ENCODE measurements around the gene HAPSTR1. TPM values are rescaled to one million over a fixed set of nuclear protein-coding genes. Genes with fewer than 3 reads are reported as not detected.
A peak's percentile ranks its signal among the peaks of the same experiment; 100 is the strongest.

The HAPSTR1 gene
- total and polyA plus RNA-seq, 2 experiments from 2014 or later = 9.5 to 66.0 TPM

DNA sequence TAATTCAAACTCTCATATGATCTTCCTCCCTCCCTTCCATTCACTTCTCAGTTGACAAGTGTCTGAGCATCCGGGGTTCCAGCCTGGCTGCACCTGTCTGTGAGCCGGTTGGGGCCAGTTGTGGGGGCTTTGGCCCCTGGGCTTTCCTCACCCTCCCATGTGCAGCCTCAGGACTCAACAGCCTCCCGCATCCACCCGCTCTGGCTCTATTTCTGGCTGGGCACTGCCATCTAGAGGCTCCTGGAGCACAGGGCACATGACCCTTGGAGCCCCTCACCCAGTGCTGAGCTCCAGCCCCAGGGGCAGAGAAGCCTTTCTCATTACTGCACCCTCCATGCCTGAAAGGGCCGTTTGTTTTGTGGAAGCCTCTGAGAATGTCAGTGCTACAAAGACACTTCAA, 43.3 kb downstream of the HAPSTR1 start:
- Histone ChIP-seq H3K4me3 (no peak overlapping the region), H3F3A (replicated peaks; ENCODE audit: low read depth) (0 out of 2 replicates have a peak, but pooled peaks cover 3% of the 10 kb centered on the region), H3K27ac (ENCODE audit: low read depth) (no peak overlapping the region), H2AFZ (no peak overlapping the region), H3K4me1 (ENCODE audit: insufficient read depth) (0 out of 2 replicates have a peak, but pooled peaks cover 7% of the 10 kb centered on the region), H3K36me3 (ENCODE audit: insufficient read depth) (no peaks in the 10 kb centered on the region), H3K79me2 (replicated peaks; ENCODE audit: insufficient read depth) (peaks cover 5% of the 10 kb centered on the region), H3K4me2 (no peak overlapping the region), H4K20me1 (replicated peaks; ENCODE audit: insufficient read depth) (peaks cover 3% of the 10 kb centered on the region; the same call in 1 of the 2 replicates), H3K27me3 (ENCODE audit: insufficient read depth) (no peaks in the 10 kb centered on the region), H3K9me2 (ENCODE audit: insufficient read depth) (no peaks in the 10 kb centered on the region)
- H3K27me3 Mint-ChIP-seq (ENCODE audit: insufficient read depth, low read depth, poor library complexity) = peaks cover 8% of the 10 kb centered on the region
- no peak for TF ChIP-seq NANOG (IDR thresholded peaks at IDR 0.05; ENCODE audit: borderline replicate concordance)
- TF ChIP-seq, protein P1, sequence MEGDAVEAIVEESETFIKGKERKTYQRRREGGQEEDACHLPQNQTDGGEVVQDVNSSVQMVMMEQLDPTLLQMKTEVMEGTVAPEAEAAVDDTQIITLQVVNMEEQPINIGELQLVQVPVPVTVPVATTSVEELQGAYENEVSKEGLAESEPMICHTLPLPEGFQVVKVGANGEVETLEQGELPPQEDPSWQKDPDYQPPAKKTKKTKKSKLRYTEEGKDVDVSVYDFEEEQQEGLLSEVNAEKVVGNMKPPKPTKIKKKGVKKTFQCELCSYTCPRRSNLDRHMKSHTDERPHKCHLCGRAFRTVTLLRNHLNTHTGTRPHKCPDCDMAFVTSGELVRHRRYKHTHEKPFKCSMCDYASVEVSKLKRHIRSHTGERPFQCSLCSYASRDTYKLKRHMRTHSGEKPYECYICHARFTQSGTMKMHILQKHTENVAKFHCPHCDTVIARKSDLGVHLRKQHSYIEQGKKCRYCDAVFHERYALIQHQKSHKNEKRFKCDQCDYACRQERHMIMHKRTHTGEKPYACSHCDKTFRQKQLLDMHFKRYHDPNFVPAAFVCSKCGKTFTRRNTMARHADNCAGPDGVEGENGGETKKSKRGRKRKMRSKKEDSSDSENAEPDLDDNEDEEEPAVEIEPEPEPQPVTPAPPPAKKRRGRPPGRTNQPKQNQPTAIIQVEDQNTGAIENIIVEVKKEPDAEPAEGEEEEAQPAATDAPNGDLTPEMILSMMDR (conservative IDR thresholded peaks at IDR 0.05; ENCODE audit: low read depth in 2 of 2) = peak; percentile 74 to 92
- H3K4me1 Mint-ChIP-seq = peaks cover 19% of the 10 kb centered on the region
- DNase-seq (ENCODE audit: low spot score) (peak; percentile 87), ATAC-seq (peak; percentile 88)
- H3K27ac Mint-ChIP-seq = no peak overlapping the region
- no peaks in the 10 kb centered on the region; the same call in 2 of the 3 replicates for H3K9me3 Mint-ChIP-seq
- peaks cover 4% of the 10 kb centered on the region; the same call in 1 of the 3 replicates for H3K36me3 Mint-ChIP-seq (ENCODE audit: low read depth)
- no peak overlapping the region for H3K4me3 Mint-ChIP-seq

DNA sequence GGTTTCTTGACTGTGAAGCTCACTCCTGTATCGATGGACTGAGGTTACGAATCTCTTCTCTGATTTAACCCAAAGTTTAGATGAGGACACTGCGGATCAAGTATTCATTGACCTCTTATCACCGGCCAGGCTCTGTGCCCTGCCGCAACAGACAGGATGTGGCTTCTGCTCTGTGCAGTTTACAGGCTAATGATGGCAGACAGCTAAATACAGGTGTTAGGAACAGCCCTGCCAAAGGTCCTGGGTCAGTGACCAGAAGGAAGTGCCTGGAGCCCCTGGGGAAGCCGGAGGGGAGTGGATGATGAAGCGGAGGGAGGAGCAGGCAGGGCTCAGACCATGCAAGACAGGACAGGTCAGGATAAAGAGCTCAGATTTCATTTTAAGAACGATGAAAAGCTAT, 44.4 kb downstream of the HAPSTR1 start:
- H3K4me1 Mint-ChIP-seq = peaks cover 19% of the 10 kb centered on the region
- no peak overlapping the region for H3K4me3 Mint-ChIP-seq
- no peak overlapping the region for H3K27ac ChIP-seq (ENCODE audit: low read depth)
- H3K9me3 Mint-ChIP-seq = peaks cover 3% of the 10 kb centered on the region; the same call in 2 of the 3 replicates
- no peak overlapping the region for H3K27ac Mint-ChIP-seq
- no peak overlapping the region for H2AFZ ChIP-seq
- ATAC-seq (no peak), DNase-seq (ENCODE audit: low spot score) (no peak)
- peaks cover 3% of the 10 kb centered on the region for H3K79me2 ChIP-seq (replicated peaks; ENCODE audit: insufficient read depth)
- H3K4me3 ChIP-seq = no peak overlapping the region
- 0 out of 2 replicates have a peak, but pooled peaks cover 7% of the 10 kb centered on the region for H3K4me1 ChIP-seq (ENCODE audit: insufficient read depth)
- peaks cover 13% of the 10 kb centered on the region for H3K27me3 Mint-ChIP-seq (ENCODE audit: insufficient read depth, low read depth, poor library complexity)
- H4K20me1 ChIP-seq (replicated peaks; ENCODE audit: insufficient read depth) = peaks cover 3% of the 10 kb centered on the region; the same call in 1 of the 2 replicates
- 0 out of 2 replicates have a peak, but pooled peaks cover 3% of the 10 kb centered on the region for H3F3A ChIP-seq (replicated peaks; ENCODE audit: low read depth)
- no peaks in the 10 kb centered on the region for H3K27me3 ChIP-seq (ENCODE audit: insufficient read depth)
- no peaks in the 10 kb centered on the region for H3K36me3 ChIP-seq (ENCODE audit: insufficient read depth)
- H3K9me2 ChIP-seq (ENCODE audit: insufficient read depth) = no peaks in the 10 kb centered on the region
- no peak overlapping the region for H3K4me2 ChIP-seq
- peaks cover 8% of the 10 kb centered on the region for H3K36me3 Mint-ChIP-seq (ENCODE audit: low read depth)
- TF ChIP-seq ZNF114 (CRISPR knock-in tag; IDR thresholded peaks at IDR 0.05) (no peak), CREB1 (CRISPR knock-in tag; IDR thresholded peaks at IDR 0.05; ENCODE audit: low read depth) (no peak), STAT1 (IDR thresholded peaks at IDR 0.05; ENCODE audit: unreplicated experiment) (no peak), POLR2AphosphoS5 (IDR thresholded peaks at IDR 0.05; ENCODE audit: low read depth) (no peak), ZNF462 (CRISPR knock-in tag; IDR thresholded peaks at IDR 0.05) (no peak), EZH2 (IDR thresholded peaks at IDR 0.05; ENCODE audit: low read depth, unreplicated experiment) (no peak)
- TF ChIP-seq, protein P2, sequence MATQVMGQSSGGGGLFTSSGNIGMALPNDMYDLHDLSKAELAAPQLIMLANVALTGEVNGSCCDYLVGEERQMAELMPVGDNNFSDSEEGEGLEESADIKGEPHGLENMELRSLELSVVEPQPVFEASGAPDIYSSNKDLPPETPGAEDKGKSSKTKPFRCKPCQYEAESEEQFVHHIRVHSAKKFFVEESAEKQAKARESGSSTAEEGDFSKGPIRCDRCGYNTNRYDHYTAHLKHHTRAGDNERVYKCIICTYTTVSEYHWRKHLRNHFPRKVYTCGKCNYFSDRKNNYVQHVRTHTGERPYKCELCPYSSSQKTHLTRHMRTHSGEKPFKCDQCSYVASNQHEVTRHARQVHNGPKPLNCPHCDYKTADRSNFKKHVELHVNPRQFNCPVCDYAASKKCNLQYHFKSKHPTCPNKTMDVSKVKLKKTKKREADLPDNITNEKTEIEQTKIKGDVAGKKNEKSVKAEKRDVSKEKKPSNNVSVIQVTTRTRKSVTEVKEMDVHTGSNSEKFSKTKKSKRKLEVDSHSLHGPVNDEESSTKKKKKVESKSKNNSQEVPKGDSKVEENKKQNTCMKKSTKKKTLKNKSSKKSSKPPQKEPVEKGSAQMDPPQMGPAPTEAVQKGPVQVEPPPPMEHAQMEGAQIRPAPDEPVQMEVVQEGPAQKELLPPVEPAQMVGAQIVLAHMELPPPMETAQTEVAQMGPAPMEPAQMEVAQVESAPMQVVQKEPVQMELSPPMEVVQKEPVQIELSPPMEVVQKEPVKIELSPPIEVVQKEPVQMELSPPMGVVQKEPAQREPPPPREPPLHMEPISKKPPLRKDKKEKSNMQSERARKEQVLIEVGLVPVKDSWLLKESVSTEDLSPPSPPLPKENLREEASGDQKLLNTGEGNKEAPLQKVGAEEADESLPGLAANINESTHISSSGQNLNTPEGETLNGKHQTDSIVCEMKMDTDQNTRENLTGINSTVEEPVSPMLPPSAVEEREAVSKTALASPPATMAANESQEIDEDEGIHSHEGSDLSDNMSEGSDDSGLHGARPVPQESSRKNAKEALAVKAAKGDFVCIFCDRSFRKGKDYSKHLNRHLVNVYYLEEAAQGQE (IDR thresholded peaks at IDR 0.05; ENCODE audit: unreplicated experiment) = no peak
